K562 (cell line): ENCODE data around the gene HIVEP3. TPM values are rescaled to one million over a fixed set of nuclear protein-coding genes. Genes with fewer than 3 reads are reported as not detected.

ENCODE experiments used
- ATF4 ChIP-seq: fragments of 450-650 bp; formaldehyde crosslinking; IDR thresholded peaks from 2 replicates; pipeline ENCODE4 v1.4.0; 2022; ENCODE audit warnings: mild to moderate bottlenecking, moderate library complexity
- ATF7 ChIP-seq: fragments of 450-650 bp; IDR thresholded peaks from 2 replicates; pipeline ENCODE4 v1.7.1; 2014; ENCODE audit warnings: mild to moderate bottlenecking, moderate library complexity
- CEBPB ChIP-seq: fragments of 450-650 bp; IDR thresholded peaks from 2 replicates; pipeline ENCODE4 v1.6.1; 2016; ENCODE audit warnings: missing genetic modification characterization, missing compliant biosample characterization
- CEBPG ChIP-seq, 3 experiments: fragments of 200-800 bp in 1 of 3; sonication (Bioruptor generic) in 1 of 3; sonication (generic) in 1 of 3; formaldehyde crosslinking in 1 of 3; IDR thresholded peaks in 2 of 3; conservative IDR thresholded peaks in 1 of 3; 2 replicates each; pipeline versions ENCODE4 v1.6.1 to v1.8.0; 2016 to 2022; ENCODE audit warnings: missing compliant biosample characterization in 2 of 3, missing genetic modification characterization in 2 of 3, mild to moderate bottlenecking in 1 of 3, missing genetic modification reagents in 1 of 3
- HBP1 ChIP-seq: fragments of 450-650 bp; formaldehyde crosslinking; IDR thresholded peaks from 2 replicates; pipeline ENCODE4 v1.4.0; 2022; ENCODE audit warnings: missing genetic modification characterization
- HMG20B ChIP-seq: fragments of 250-450 bp; sonication (Bioruptor Pico); IDR thresholded peaks from 2 replicates; pipeline ENCODE4 v1.5.0; 2021; ENCODE audit warnings: mild to moderate bottlenecking
- L3MBTL2 ChIP-seq: fragments of 450-650 bp; IDR thresholded peaks from 2 replicates; pipeline ENCODE4 v1.6.1; 2016; ENCODE audit warnings: mild to moderate bottlenecking, moderate library complexity
- MCM2 ChIP-seq: fragments of 450-650 bp; IDR thresholded peaks from 2 replicates; pipeline ENCODE4 v1.6.1; 2017; ENCODE audit warnings: low read depth, mild to moderate bottlenecking
- MGA ChIP-seq: fragments of 450-650 bp; IDR thresholded peaks from 2 replicates; pipeline ENCODE4 v1.6.1; 2016; ENCODE audit warnings: mild to moderate bottlenecking, moderate library complexity
- MYBL2 ChIP-seq, 2 experiments: fragments of 450-650 bp in 1 of 2; sonication (generic) in 1 of 2; formaldehyde crosslinking in 1 of 2; IDR thresholded peaks; 2 replicates each; pipeline versions ENCODE4 v1.6.1 to v1.8.1; 2017 to 2022; ENCODE audit warnings: borderline replicate concordance in 1 of 2, inconsistent platforms in 1 of 2, low read depth in 1 of 2, mild to moderate bottlenecking in 1 of 2, missing genetic modification reagents in 1 of 2, moderate library complexity in 1 of 2
- POLR2AphosphoS5 ChIP-seq: IDR thresholded peaks from 2 replicates; pipeline ENCODE4 v1.6.1; 2011; ENCODE audit warnings: mild to moderate bottlenecking, low read depth, low read length, moderate library complexity; ENCODE audit not compliant: control insufficient read depth, insufficient read depth
- RFX5 ChIP-seq: IDR thresholded peaks from 2 replicates; pipeline ENCODE4 v1.6.1; 2011; ENCODE audit warnings: low read depth, mild to moderate bottlenecking, improper control_type of control experiment, low read length
- SMARCB1 ChIP-seq: IDR thresholded peaks from 2 replicates; pipeline ENCODE4 v1.6.1; 2011; ENCODE audit warnings: improper control_type of control experiment, low read depth; ENCODE audit not compliant: insufficient read length
- polyA plus RNA-seq, 8 experiments: library from polyadenylated mRNA; depleted of rRNA in 4 of 8; stranded (reverse) in 5 of 8; unstranded in 3 of 8; fragments of >200 nt; fragmentation: Nextera tagmentation in 2 of 8; fragmentation: Illumina TruSeq in 1 of 8; extraction: Ambion mirVana in 2 of 8; extraction: Trizol in 1 of 8; gene quantifications; 2 replicates each; pipeline versions ENCODE4 v1.2.1 to v1.2.3, GENCODE V29; 2011 to 2014; ENCODE audit warnings: inconsistent platforms in 1 of 8, missing spikeins in 1 of 8
- total RNA-seq, 7 experiments: library from RNA; depleted of rRNA in 6 of 7; stranded (reverse); fragments of >200 nt in 6 of 7; fragmentation: Illumina TruSeq in 2 of 7; extraction: Trizol in 2 of 7; gene quantifications; 2 replicates each; pipeline versions ENCODE4 v1.2.1 to v1.2.3, GENCODE V29; 2011 to 2021; ENCODE audit warnings: low replicate concordance in 1 of 7

Gene HIVEP3
- total and polyA plus RNA-seq, 9 of the 15 experiments (the other 6 are each of a cell fraction or from before 2014, with no cell fraction given), result 0.09 to 0.58 (median 0.34) TPM; not detected in 1

- no peak for TF ChIP-seq MYBL2 (IDR thresholded peaks at IDR 0.05; ENCODE audit: low read depth)
- no peak for TF ChIP-seq MYBL2 (CRISPR knock-in tag; IDR thresholded peaks at IDR 0.05; ENCODE audit: borderline replicate concordance)
- 0 out of 2 replicates have a peak, but pooled peaks have one; percentile 22 for TF ChIP-seq ATF7
- TF ChIP-seq HBP1, result no peak
- TF ChIP-seq MCM2, result no peak
- no peak for TF ChIP-seq SMARCB1
- peak; percentile 35; the same call in 1 of the 2 replicates for TF ChIP-seq CEBPG (CRISPR knock-in tag; IDR thresholded peaks at IDR 0.05)
- TF ChIP-seq CEBPG (tag; conservative IDR thresholded peaks at IDR 0.05 in 1 of 2, IDR thresholded peaks at IDR 0.05 in 1 of 2), result peak; percentile 91 to 93
- TF ChIP-seq POLR2AphosphoS5, result no peak
- peak; percentile 82 for TF ChIP-seq ATF4 (CRISPR knock-in tag)
- no peak for TF ChIP-seq HMG20B
- no peak for TF ChIP-seq RFX5
- no peak for TF ChIP-seq MGA
- peak; percentile 79 for TF ChIP-seq CEBPB
- TF ChIP-seq L3MBTL2, result peak; percentile 34; the same call in 1 of the 2 replicates
Measured at GRCh38 chr1:41649396-41650027, 269.2 kb downstream of the HIVEP3 start (continued).
